ENCODE results near the gene UVRAG.

The UVRAG gene

DNA sequence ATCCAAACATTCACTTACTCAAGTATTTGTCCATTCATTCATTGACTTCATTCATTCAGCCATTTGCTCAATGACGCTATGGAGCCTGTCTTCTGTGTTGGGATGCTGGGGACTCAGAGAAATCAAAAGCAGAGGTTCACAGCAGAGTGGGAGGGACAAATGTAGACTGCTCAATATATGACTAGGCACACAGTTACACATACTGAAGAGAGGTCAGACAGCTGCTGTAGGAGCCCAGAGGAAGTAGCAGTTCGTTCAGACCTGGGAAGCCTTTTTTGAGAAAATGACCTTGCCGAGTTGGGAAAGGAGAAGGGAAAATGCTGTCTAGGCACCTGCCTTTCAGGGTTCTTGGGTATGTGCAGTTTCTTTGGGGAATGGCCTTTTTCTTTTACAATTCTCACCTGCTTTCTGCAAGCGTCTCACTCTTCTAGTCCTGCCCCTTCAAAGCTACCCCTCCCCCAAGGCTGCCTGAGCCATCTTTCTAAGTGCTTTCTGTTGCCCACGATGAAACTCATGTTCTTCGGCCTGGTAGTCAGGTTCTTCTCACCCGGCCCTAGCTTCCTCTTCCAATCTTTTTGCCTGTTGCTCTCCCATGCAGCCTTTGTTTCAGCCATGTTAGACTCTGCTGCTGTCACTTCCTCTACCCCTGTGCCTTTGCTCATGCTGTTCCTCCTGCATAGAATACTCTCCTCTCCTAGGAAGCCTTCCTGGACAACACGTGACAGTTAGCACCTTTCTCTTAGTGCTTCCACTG, 4.2 kb upstream of the UVRAG start:
- no peak for DNase-seq

DNA sequence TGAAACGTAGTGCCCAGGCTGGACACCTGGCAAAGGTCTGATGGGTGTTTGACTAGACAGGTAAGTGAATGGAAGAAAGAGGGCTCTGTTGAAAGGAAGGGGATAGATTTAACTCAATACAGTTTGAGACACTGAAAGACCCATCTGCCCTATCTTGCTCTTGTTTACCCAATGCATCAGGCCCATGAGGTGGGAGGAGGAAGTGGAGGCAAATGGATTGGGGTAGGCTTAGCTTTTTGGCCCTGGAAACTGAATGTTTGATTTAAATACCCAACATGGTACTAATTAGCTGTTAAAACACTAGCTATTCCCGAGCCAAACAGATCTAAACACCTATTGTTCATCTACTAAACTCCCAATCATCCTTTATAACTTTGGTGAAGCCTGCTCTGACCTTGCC, 3.5 kb upstream of the UVRAG start:
- DNase-seq, result no peak

- no peak for DNase-seq
These were observed 2.4 kb upstream of the UVRAG start for GRCh38 chr11:75812542-75813040.

DNA sequence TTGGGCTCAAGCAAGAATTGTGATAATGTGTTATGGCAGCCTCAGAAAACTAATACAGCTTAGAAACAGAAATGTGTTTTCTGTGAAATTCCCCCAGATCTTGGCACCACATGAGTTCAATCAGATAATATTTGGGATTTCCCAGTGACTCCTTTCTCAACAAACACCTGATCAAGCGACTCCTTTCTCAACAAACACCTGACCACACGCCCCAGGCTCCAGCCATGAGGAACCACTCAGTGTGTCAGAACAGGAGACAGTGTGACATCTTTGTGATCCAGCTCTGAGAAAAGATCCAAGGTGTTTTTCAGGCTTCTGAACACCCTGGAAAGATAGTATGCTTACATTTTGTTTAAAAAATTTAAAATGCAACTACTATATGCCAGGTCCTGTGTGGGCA, 1.9 kb upstream of the UVRAG start:
- DNase-seq, result no peak

GRCh38 chr11:75813622-75814039, 1.4 kb upstream of the UVRAG start:
- no peak for DNase-seq

DNA sequence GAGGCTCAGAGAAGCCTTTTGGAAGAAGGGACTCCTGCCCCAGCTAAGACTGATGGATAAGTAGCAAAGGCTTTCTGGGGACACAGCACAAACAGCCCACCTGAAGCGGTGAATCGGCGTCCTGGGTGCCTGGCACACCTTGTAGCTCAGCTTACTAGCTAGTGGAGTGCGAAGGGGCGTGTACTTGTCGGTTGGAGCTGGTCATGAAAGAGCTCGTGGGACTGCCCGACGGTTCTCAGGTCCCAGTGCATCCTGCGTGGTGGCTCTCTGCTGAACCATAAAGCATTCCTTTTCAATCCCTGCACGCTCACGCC, 690 bp upstream of the UVRAG start:
- DNase-seq, result no peak

GRCh38 chr11:75815345-75816168, 547 bp downstream of the UVRAG start:
- DNase-seq, result no peak

DNA sequence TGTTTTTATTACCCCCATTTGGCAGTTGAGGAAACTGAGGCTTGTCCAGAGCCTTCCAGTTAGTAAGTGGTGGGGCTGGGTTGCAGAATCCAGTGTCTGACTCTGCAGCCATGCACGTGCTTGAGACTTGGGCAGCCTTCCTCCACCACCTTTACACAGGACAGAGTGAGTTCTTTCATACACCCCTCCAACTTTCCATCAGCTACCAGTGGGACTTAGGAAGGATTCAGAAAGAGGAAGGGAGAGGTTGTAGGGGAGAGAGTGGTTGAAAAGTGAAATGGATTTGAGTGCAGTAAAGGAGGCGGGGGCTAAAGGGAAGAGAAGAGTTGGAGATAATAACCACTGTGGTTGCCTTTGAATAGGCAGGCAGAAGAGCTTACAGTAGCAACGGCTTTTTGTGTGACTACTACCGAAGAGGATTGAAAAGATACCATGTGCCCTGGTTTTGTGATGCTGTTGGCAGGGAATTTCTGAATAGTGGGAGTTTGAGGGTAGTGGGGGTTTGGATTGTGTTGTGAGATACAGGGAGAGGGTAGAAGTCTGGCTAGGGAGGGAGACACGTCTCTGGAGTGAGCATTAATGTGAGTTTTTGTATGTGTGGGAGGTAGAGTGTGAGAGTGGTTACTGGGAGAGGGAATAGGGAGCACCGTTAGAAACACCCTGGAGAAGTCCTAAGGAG, 1.7 kb downstream of the UVRAG start:
- DNase-seq, result no peak

- no peak for DNase-seq
These were observed 5.6 kb downstream of the UVRAG start for GRCh38 chr11:75820645-75821044.

DNA sequence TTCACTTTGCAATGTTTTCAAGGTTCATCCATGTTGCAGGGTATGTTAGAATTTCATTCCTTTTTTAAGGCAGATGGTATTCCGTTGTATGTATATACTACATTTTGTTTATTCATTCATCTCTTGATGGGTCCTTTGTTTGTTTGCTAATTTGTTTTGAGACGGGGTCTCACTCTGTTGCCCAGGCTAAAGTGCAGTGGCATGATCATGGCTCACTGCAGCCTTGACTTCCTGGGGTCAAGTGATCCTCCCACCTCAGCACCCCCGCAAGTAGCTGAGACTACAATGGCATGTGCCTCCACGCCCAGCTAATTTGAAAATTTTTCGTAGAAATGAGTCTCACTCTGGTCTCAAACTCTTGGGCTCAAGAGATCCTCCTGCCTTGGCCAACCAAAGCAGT, 6.2 kb downstream of the UVRAG start:
- no peak for DNase-seq

DNA sequence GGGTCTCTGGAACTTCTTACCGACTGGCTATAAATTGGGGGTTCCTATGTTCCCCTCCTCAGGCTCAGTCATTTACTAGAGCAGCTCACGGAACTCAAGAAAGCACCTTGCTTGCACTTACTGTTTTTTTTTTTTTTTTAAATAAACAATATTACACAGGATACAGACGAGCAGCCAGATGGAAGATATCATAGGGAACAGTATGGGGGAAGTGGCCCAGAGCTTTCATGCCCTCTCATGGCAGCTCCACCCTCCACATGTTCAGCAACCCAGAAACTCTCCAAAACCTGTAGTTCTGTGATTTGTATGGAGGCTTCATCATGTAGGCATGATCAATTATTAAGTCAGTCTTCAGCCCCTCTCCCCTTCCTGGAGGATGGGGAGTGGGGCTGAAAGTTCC, 7.5 kb downstream of the UVRAG start:
- no peak for DNase-seq

GRCh38 chr11:75823415-75823814, 8.4 kb downstream of the UVRAG start:
- DNase-seq, result no peak

GRCh38 chr11:75823946-75824345, 8.9 kb downstream of the UVRAG start:
- no peak for DNase-seq

- DNase-seq, result no peak
These were observed 11.6 kb downstream of the UVRAG start for GRCh38 chr11:75826461-75827230.

DNA sequence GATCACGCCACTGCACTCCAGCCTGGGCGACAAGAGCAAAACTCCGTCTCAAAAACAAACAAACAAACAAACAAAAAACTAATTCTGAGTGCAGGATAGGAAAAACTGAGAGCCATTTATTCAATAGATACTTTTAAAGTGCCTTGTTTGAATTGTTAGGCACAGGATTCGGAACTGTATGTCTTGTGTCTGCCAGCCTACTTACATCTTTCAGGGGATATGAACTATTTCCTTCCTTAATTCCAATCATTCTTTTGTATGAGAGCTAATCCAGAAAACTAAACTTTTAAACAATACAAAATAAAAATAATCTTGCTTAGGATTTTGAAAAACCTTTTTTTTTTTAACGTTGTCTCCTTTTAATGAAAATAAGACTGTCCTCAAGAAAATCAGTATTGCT, 12.6 kb downstream of the UVRAG start:
- no peak for DNase-seq

- no peak for DNase-seq
These were observed 17.0 kb downstream of the UVRAG start for GRCh38 chr11:75831915-75832502.

DNA sequence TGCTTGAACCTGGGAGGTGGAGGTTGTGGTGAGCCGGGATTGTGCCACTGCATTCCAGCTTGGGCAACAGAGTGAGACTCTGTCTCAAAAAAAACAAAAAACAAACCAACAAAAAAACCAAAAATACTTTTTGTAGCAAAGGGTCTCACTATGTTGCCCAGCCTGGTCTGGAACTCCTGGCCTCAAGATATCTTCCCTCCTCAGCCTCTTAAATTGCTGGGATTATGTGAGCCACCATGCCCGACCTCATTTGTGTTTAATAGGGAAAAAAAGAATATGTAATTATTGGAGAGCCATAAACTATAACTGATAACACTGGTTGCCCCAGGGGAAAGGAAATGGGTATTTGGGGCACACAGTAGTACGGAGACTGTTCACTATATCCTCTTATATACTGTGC, 19.7 kb downstream of the UVRAG start:
- DNase-seq, result no peak

GRCh38 chr11:75836417-75836816, 21.4 kb downstream of the UVRAG start:
- DNase-seq, result no peak

- no peak for DNase-seq
These were observed 24.8 kb downstream of the UVRAG start for GRCh38 chr11:75839851-75840250.

- no peak for DNase-seq
These were observed 25.5 kb downstream of the UVRAG start for GRCh38 chr11:75840522-75840921.

GRCh38 chr11:75841739-75842138, 26.7 kb downstream of the UVRAG start:
- no peak for DNase-seq

DNA sequence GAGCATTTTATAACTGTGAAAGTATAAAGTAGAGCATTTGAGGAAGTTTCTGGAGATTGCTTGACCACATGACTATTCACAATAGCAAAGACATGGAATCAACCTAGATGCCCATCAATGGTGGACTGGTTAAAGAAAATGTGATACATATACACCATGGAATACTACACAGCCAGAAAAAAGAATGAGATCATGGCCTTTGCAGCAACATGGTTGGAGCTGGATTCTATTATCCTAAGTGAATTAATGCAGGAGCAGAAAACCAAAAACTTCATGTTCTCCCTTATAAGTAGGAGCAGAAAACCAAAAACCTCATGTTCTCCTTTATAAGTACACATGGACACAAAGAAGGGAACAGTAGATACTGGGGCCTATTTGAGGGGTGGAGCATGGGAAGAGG, 30.3 kb downstream of the UVRAG start:
- DNase-seq, result no peak

DNA sequence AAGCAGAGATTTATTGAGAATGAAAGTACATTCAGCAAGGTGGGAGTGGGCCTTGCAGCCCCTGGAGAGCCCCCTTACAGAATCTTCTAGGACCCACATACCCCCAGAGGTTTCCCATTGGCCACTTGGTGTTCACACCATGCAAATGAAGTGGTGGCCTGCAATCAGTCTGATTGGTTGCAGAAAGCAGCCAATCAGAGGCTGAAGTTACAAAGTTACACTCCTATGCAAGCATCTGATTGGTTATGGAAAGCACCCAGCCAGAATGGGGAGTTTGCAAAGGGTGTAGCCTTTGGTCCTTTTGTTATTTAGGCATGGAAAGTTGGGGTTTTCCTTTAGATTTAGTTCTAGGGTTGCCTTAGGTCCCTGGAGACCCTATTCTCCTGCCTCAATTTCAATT, 34.9 kb downstream of the UVRAG start:
- no peak for DNase-seq
